Lower leg skin (tissue), 4 donors: ENCODE results near the gene BBS2. TPM values are rescaled to one million over a fixed set of nuclear protein-coding genes. Genes with fewer than 3 reads are reported as not detected.

Experiments used
- DNase-seq, 2 donors: peaks; one replicate each; pipeline ENCODE4 v3.0.0-alpha.2; 2019; ENCODE audit warnings: low spot score in 2 of 2
- H3K4me3 ChIP-seq: fragments of 200-600 bp; sonication (generic); 2 replicates; pipeline ENCODE4 v1.5.1; 2017; ENCODE audit warnings: mild to moderate bottlenecking, low read depth; ENCODE audit not compliant: poor library complexity, severe bottlenecking
- POLR2A ChIP-seq, 2 donors: fragments of 450-650 bp; IDR thresholded peaks; one replicate each; pipeline ENCODE4 v1.6.1; 2016 to 2017; ENCODE audit warnings: antibody characterized with exemption in 2 of 2, mild to moderate bottlenecking in 1 of 2, moderate library complexity in 1 of 2
- WGBS, 2 donors: methylation state at CpG; one replicate each; pipeline ENCODE4 v1.1.5; 2018; 5-methylcytosine and 5-hydroxymethylcytosine counted together
- intact Hi-C: fragments of 100-400 bp; cut with DNase I; formaldehyde crosslinking; loops from one replicate; pipeline ENCODE4 v1.15.0; 2023; ENCODE audit warnings: low total_unique reads
- total RNA-seq, 4 donors: library from RNA; depleted of rRNA; stranded (reverse); fragments of >200 nt; gene quantifications; one replicate each; pipeline ENCODE4 v1.1.0, GENCODE V29; 2016
- TF ChIP-seq, protein P1 (sequence below), 3 donors: fragments of 450-650 bp; IDR thresholded peaks; one replicate each; pipeline ENCODE4 v1.5.1; 2016; ENCODE audit warnings: antibody characterized with exemption in 3 of 3, mild to moderate bottlenecking in 3 of 3, moderate library complexity in 2 of 3

The BBS2 gene
- total RNA-seq, 4 donors from 2014 or later = 76.6 to 106 (median 92.4) TPM

DNA sequence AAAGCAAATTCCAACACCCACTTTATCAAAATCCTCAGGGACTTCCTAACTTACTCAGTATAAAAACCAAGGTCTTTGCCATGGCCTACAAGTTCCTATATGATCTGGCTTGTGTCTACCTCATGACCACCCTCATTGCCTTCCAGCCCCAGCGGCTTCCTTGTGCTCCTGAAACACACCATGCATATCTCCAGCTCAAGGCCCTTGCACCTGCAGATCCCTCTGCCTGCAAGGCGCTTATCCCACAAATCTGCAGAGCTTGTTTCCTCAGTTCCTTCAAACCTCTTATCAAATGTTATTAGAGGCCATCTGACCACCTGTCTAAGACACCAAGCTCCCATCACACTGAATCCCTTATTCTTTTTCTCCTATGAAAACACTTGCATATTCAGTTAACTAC lies 2.6 kb downstream of the BBS2 start:
- H3K4me3 ChIP-seq = no peak overlapping the region
- DNase-seq = no peak
- intact Hi-C loops = loop anchor here (10.0 kb wide), 2 partner anchors 88 to 188 kb away; partner anchors contain the start of gene MT2A
- WGBS, 2 donors = 91 to 93% methylated on average over 2 of the region's 2 CpGs
- TF ChIP-seq, protein P1, sequence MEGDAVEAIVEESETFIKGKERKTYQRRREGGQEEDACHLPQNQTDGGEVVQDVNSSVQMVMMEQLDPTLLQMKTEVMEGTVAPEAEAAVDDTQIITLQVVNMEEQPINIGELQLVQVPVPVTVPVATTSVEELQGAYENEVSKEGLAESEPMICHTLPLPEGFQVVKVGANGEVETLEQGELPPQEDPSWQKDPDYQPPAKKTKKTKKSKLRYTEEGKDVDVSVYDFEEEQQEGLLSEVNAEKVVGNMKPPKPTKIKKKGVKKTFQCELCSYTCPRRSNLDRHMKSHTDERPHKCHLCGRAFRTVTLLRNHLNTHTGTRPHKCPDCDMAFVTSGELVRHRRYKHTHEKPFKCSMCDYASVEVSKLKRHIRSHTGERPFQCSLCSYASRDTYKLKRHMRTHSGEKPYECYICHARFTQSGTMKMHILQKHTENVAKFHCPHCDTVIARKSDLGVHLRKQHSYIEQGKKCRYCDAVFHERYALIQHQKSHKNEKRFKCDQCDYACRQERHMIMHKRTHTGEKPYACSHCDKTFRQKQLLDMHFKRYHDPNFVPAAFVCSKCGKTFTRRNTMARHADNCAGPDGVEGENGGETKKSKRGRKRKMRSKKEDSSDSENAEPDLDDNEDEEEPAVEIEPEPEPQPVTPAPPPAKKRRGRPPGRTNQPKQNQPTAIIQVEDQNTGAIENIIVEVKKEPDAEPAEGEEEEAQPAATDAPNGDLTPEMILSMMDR (IDR thresholded peaks at IDR 0.05) = no peak
- TF ChIP-seq POLR2A (IDR thresholded peaks at IDR 0.05) = no peak

DNA sequence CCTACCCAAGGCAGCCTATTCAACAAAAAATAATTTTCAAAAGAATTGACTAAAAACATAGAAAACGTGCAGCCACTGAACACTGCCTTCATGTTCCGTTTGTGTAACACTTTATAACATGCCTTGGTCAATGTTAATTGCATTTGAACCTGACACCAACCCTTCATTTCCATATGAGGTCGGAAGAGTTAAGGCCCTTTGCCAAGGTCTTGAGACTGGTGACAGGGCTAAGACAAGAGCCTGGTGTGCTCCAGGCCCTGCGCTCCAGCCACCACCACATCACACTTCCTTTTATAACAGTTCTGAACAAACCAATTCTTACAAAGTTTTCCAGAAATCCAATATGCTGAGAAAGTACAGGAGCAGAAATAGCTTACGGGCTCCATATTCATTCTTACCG lies 4.2 kb downstream of the BBS2 start:
- no peak for DNase-seq
- no peak for TF ChIP-seq POLR2A (IDR thresholded peaks at IDR 0.05)
- TF ChIP-seq, protein P1 (IDR thresholded peaks at IDR 0.05) = no peak
- no peak overlapping the region for H3K4me3 ChIP-seq
- 68 to 72% methylated on average over 6 of the region's 6 CpGs for WGBS, 2 donors
- intact Hi-C loops = loop anchor here (10.0 kb wide), 2 partner anchors 89 to 189 kb away; partner anchors contain the start of gene MT2A

DNA sequence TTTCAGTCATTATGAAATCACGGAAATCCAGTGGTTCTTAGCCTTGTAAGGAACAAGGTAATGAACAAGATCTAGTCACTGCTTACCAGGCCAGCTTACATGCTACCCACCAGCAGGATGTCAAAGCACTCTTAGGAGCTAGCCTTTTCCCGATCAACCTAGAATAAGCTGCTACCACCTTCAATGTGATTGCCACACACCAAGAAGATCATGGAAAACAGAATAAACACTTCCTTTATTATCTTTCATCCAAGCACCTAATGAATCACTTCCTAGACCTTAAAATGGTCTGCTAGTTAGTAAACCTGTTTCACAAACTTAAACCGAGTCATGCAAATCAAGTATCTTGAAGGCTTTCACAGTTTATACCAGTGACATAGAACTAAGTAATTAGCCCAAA lies 5.0 kb downstream of the BBS2 start:
- intact Hi-C loops = loop anchor here (10.0 kb wide), 2 partner anchors 90 to 190 kb away; partner anchors contain the start of gene MT2A
- TF ChIP-seq, protein P1 (IDR thresholded peaks at IDR 0.05) = no peak
- no peak for TF ChIP-seq POLR2A (IDR thresholded peaks at IDR 0.05)
- no peak for DNase-seq
- WGBS, 2 donors = 71 to 83% methylated on average over 3 of the region's 3 CpGs
- H3K4me3 ChIP-seq = no peak overlapping the region

DNA sequence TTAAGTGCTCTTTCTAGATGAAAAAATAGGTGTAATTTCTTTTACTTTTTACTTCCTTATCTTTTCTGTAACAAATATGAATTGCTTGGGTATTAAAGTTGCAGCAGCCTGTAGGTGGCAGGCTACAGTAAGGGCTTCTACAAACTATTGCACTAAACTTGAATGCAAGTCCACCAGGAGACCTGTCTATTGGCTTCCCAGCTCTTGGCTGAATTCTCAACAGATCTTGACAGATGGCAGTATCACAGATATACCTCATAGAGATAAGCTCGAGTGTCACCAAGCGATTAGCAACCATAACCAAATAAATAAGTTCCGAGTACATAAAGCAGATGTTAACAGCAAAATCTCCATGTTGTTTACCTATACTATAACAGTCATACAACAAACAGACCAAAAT lies 5.9 kb downstream of the BBS2 start:
- no peak overlapping the region for H3K4me3 ChIP-seq
- WGBS, 2 donors = 56 to 59% methylated on average over 3 of the region's 3 CpGs
- DNase-seq = peak in 1 of 2 donors; percentile 41
- intact Hi-C loops = loop anchor here (10.0 kb wide), 2 partner anchors 91 to 191 kb away; partner anchors contain the start of gene MT2A
- TF ChIP-seq, protein P1 (IDR thresholded peaks at IDR 0.05) = peak in 1 of 3 donors; percentile 47
- no peak for TF ChIP-seq POLR2A (IDR thresholded peaks at IDR 0.05)

- no peak for DNase-seq
- intact Hi-C loops = loop anchor here (10.0 kb wide), 2 partner anchors 92 to 192 kb away; partner anchors contain the start of gene MT2A
- TF ChIP-seq, protein P1 (IDR thresholded peaks at IDR 0.05) = no peak
- no peak for TF ChIP-seq POLR2A (IDR thresholded peaks at IDR 0.05)
- WGBS, 2 donors = 90 to 91% methylated on average over 2 of the region's 2 CpGs
- no peak overlapping the region for H3K4me3 ChIP-seq
These were observed 6.7 kb downstream of the BBS2 start for GRCh38 chr16:56513091-56513490.

DNA sequence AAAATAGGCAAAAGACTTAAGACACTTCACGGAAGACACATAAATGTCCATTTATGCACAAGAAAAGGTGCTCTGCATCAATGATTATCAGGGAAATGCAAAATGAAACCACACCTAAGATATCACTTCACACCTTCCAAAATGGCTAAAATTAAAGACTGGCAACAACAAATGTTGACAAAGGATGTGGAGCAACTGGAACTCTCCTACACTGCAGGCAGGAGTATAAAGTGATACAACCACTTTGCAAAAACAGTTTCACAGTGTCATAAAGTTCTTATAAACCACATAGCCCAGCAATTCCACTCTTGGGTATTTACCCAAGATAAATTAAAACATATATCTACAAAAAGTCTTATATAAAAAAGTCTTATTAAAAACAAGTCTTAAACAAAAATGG lies 7.8 kb downstream of the BBS2 start:
- intact Hi-C loops = loop anchor here (10.0 kb wide), 2 partner anchors 93 to 193 kb away; partner anchors contain the start of gene MT2A
- no peak overlapping the region for H3K4me3 ChIP-seq
- TF ChIP-seq, protein P1 (IDR thresholded peaks at IDR 0.05) = no peak
- no peak for TF ChIP-seq POLR2A (IDR thresholded peaks at IDR 0.05)
- WGBS, 2 donors = 95 to 100% methylated on average over 1 of the region's 1 CpG
- no peak for DNase-seq
